ENCODE measurements around the gene SFI1.
"Not testable (repeated sequence)": the region's sequence is repeated elsewhere in the genome, so short reads cannot be mapped to it uniquely, and the experiment has no call there.

Gene SFI1

GRCh38 chr22:31520051-31520450 lies 23.7 kb downstream of the SFI1 start:
- Histone ChIP-seq H2BK5ac (ENCODE audit: low read depth, low read length, poor library complexity, severe bottlenecking) (no peak overlapping the region), H2BK120ac (ENCODE audit: low read depth, low read length) (no peak overlapping the region)

GRCh38 chr22:31524132-31524531 lies 27.8 kb downstream of the SFI1 start:
- not testable (repeated sequence) for H3K18ac ChIP-seq (ENCODE audit: low read depth in 1 of 2, low read length in 2 of 2); H3K9ac ChIP-seq (ENCODE audit: low read length); H2BK15ac ChIP-seq (ENCODE audit: low read depth, poor library complexity, severe bottlenecking); H3K4me2 ChIP-seq (ENCODE audit: low read length, poor library complexity, severe bottlenecking); H3K36me3 ChIP-seq (ENCODE audit: control insufficient read depth in 1 of 2, insufficient read depth in 2 of 2, low read depth in 1 of 2, low read length in 2 of 2); H2BK120ac ChIP-seq (ENCODE audit: low read depth, low read length); H3K4me1 ChIP-seq (ENCODE audit: control insufficient read depth, insufficient read depth, low read depth, low read length); H2BK5ac ChIP-seq (ENCODE audit: low read depth, low read length, poor library complexity, severe bottlenecking); H3K14ac ChIP-seq (ENCODE audit: low read length in 2 of 2); DNase-seq; H3K23ac ChIP-seq (ENCODE audit: low read length in 2 of 2); H2BK12ac ChIP-seq (ENCODE audit: low read length in 2 of 2); H3K4ac ChIP-seq (ENCODE audit: low read depth in 1 of 2, low read length in 2 of 2); H4K91ac ChIP-seq (ENCODE audit: low read length); H3K27me3 ChIP-seq (ENCODE audit: control insufficient read depth in 1 of 2, insufficient read depth in 1 of 2, low read length in 2 of 2); H3K27ac ChIP-seq (ENCODE audit: low read length, poor library complexity, severe bottlenecking); H4K8ac ChIP-seq (ENCODE audit: low read length); H3K9me3 ChIP-seq (ENCODE audit: control insufficient read depth, low read length); H3K4me3 ChIP-seq (ENCODE audit: insufficient read depth in 1 of 2, low read depth in 1 of 2, low read length in 2 of 2); H2AK5ac ChIP-seq (ENCODE audit: low read length, severe bottlenecking); H2AFZ ChIP-seq (ENCODE audit: low read depth, low read length)
- peaks cover 20% of the 10 kb centered on the region for H3K79me1 ChIP-seq (replicated peaks; ENCODE audit: low read length, poor library complexity, severe bottlenecking)
- WGBS, result 98% methylated on average over 4 of the region's 5 CpGs

More at GRCh38 chr22:31520051-31520450, 23.7 kb downstream of the SFI1 start:
- no peak overlapping the region for H2BK12ac ChIP-seq (ENCODE audit: low read length in 2 of 2)
- no peak overlapping the region for H3K4ac ChIP-seq (ENCODE audit: low read depth in 1 of 2, low read length in 2 of 2)
- DNase-seq, result no peak
- no peak overlapping the region for H3K9ac ChIP-seq (ENCODE audit: low read length)
- no peak overlapping the region for H2BK15ac ChIP-seq (ENCODE audit: low read depth, poor library complexity, severe bottlenecking)
- no peak overlapping the region for H3K14ac ChIP-seq (ENCODE audit: low read length in 2 of 2)
- H3K4me1 ChIP-seq (ENCODE audit: control insufficient read depth, insufficient read depth, low read depth, low read length), result no peaks in the 10 kb centered on the region
- WGBS, result 89% methylated on average over 3 of the region's 4 CpGs
- H3K27me3 ChIP-seq (ENCODE audit: control insufficient read depth in 1 of 2, insufficient read depth in 1 of 2, low read length in 2 of 2), result no peaks in the 10 kb centered on the region
- H3K4me3 ChIP-seq (ENCODE audit: insufficient read depth in 1 of 2, low read depth in 1 of 2, low read length in 2 of 2), result no peak overlapping the region
- no peak overlapping the region for H3K4me2 ChIP-seq (ENCODE audit: low read length, poor library complexity, severe bottlenecking)
- no peak overlapping the region for H3K23ac ChIP-seq (ENCODE audit: low read length in 2 of 2)
- no peak overlapping the region for H3K27ac ChIP-seq (ENCODE audit: low read length, poor library complexity, severe bottlenecking)
- peaks cover 18% of the 10 kb centered on the region for H3K79me1 ChIP-seq (replicated peaks; ENCODE audit: low read length, poor library complexity, severe bottlenecking)
- H3K9me3 ChIP-seq (ENCODE audit: control insufficient read depth, low read length), result no peaks in the 10 kb centered on the region
- no peak overlapping the region for H4K91ac ChIP-seq (ENCODE audit: low read length)
- H2AFZ ChIP-seq (ENCODE audit: low read depth, low read length), result no peak overlapping the region
- no peak overlapping the region for H3K18ac ChIP-seq (ENCODE audit: low read depth in 1 of 2, low read length in 2 of 2)
- H2AK5ac ChIP-seq (ENCODE audit: low read length, severe bottlenecking), result no peak overlapping the region
- H3K36me3 ChIP-seq (ENCODE audit: control insufficient read depth in 1 of 2, insufficient read depth in 2 of 2, low read depth in 1 of 2, low read length in 2 of 2), result peaks cover 7 to 8% of the 10 kb centered on the region in 2 experiments
- H4K8ac ChIP-seq (ENCODE audit: low read length), result no peak overlapping the region

- no peak overlapping the region for H3K23ac ChIP-seq (ENCODE audit: low read length in 2 of 2)
- no peak overlapping the region for H3K4me2 ChIP-seq (ENCODE audit: low read length, poor library complexity, severe bottlenecking)
- H2BK12ac ChIP-seq (ENCODE audit: low read length in 2 of 2), result no peak overlapping the region
- H3K14ac ChIP-seq (ENCODE audit: low read length in 2 of 2), result no peak overlapping the region
- H3K36me3 ChIP-seq (ENCODE audit: control insufficient read depth in 1 of 2, insufficient read depth in 2 of 2, low read depth in 1 of 2, low read length in 2 of 2), result peaks cover 3 to 13% of the 10 kb centered on the region in 2 experiments
- no peak overlapping the region for H3K18ac ChIP-seq (ENCODE audit: low read depth in 1 of 2, low read length in 2 of 2)
- no peak for DNase-seq
- no peak overlapping the region for H2BK15ac ChIP-seq (ENCODE audit: low read depth, poor library complexity, severe bottlenecking)
- no peak overlapping the region for H4K91ac ChIP-seq (ENCODE audit: low read length)
- no peak overlapping the region for H3K4me3 ChIP-seq (ENCODE audit: insufficient read depth in 1 of 2, low read depth in 1 of 2, low read length in 2 of 2)
- H3K79me1 ChIP-seq (replicated peaks; ENCODE audit: low read length, poor library complexity, severe bottlenecking), result peaks cover 16% of the 10 kb centered on the region
- no peaks in the 10 kb centered on the region for H3K9me3 ChIP-seq (ENCODE audit: control insufficient read depth, low read length)
- H3K27me3 ChIP-seq (ENCODE audit: control insufficient read depth in 1 of 2, insufficient read depth in 1 of 2, low read length in 2 of 2), result no peaks in the 10 kb centered on the region
- H3K27ac ChIP-seq (ENCODE audit: low read length, poor library complexity, severe bottlenecking), result no peak overlapping the region
- H3K4ac ChIP-seq (ENCODE audit: low read depth in 1 of 2, low read length in 2 of 2), result no peak overlapping the region
- H2BK120ac ChIP-seq (ENCODE audit: low read depth, low read length), result no peak overlapping the region
- 94% methylated on average over 6 of the region's 7 CpGs for WGBS
- H2BK5ac ChIP-seq (ENCODE audit: low read depth, low read length, poor library complexity, severe bottlenecking), result no peak overlapping the region
- no peak overlapping the region for H2AFZ ChIP-seq (ENCODE audit: low read depth, low read length)
- H4K8ac ChIP-seq (ENCODE audit: low read length), result no peak overlapping the region
- no peak overlapping the region for H3K9ac ChIP-seq (ENCODE audit: low read length)
- H3K4me1 ChIP-seq (ENCODE audit: control insufficient read depth, insufficient read depth, low read depth, low read length), result no peaks in the 10 kb centered on the region
- H2AK5ac ChIP-seq (ENCODE audit: low read length, severe bottlenecking), result no peak overlapping the region
These were observed 29.9 kb downstream of the SFI1 start for GRCh38 chr22:31526270-31526669.

GRCh38 chr22:31530823-31531195 lies 34.5 kb downstream of the SFI1 start:
- Histone ChIP-seq H2AFZ (ENCODE audit: low read depth, low read length) (no peak overlapping the region), H2BK15ac (ENCODE audit: low read depth, poor library complexity, severe bottlenecking) (no peak overlapping the region), H2BK120ac (ENCODE audit: low read depth, low read length) (no peak overlapping the region), H3K36me3 (ENCODE audit: control insufficient read depth in 1 of 2, insufficient read depth in 2 of 2, low read depth in 1 of 2, low read length in 2 of 2) (peaks cover 0 to 11% of the 10 kb centered on the region in 2 experiments), H4K8ac (ENCODE audit: low read length) (no peak overlapping the region), H3K9me3 (ENCODE audit: control insufficient read depth, low read length) (no peaks in the 10 kb centered on the region), H3K4ac (ENCODE audit: low read depth in 1 of 2, low read length in 2 of 2) (no peak overlapping the region), H3K79me1 (replicated peaks; ENCODE audit: low read length, poor library complexity, severe bottlenecking) (peaks cover 14% of the 10 kb centered on the region), H3K9ac (ENCODE audit: low read length) (peak overlapping the region; percentile 37), H2BK5ac (ENCODE audit: low read depth, low read length, poor library complexity, severe bottlenecking) (no peak overlapping the region), H3K4me3 (ENCODE audit: insufficient read depth in 1 of 2, low read depth in 1 of 2, low read length in 2 of 2) (no peak overlapping the region), H3K4me1 (ENCODE audit: control insufficient read depth, insufficient read depth, low read depth, low read length) (no peaks in the 10 kb centered on the region), H3K27me3 (ENCODE audit: control insufficient read depth in 1 of 2, insufficient read depth in 1 of 2, low read length in 2 of 2) (no peaks in the 10 kb centered on the region), H2AK5ac (ENCODE audit: low read length, severe bottlenecking) (no peak overlapping the region), H3K23ac (ENCODE audit: low read length in 2 of 2) (no peak overlapping the region), H4K91ac (ENCODE audit: low read length) (no peak overlapping the region), H2BK12ac (ENCODE audit: low read length in 2 of 2) (no peak overlapping the region), H3K27ac (ENCODE audit: low read length, poor library complexity, severe bottlenecking) (peak overlapping the region; percentile 47), H3K4me2 (ENCODE audit: low read length, poor library complexity, severe bottlenecking) (no peak overlapping the region), H3K18ac (ENCODE audit: low read depth in 1 of 2, low read length in 2 of 2) (no peak overlapping the region), H3K14ac (ENCODE audit: low read length in 2 of 2) (no peak overlapping the region)
- no CpG with 5 or more reads among the region's 3 CpGs for WGBS
- DNase-seq, result peak; percentile 23
